ENCODE results near the gene MIPOL1. TPM values are rescaled to one million over a fixed set of nuclear protein-coding genes. Genes with fewer than 3 reads are reported as not detected.

MIPOL1 gene
- total and polyA plus RNA-seq, 2 of the 13 experiments (the other 11 are each of a cell fraction or from before 2014, with no cell fraction given): 8.6 to 34.2 TPM

- no peak for TF ChIP-seq ZBED4 (CRISPR knock-in tag; IDR thresholded peaks at IDR 0.05; ENCODE audit: borderline replicate concordance)
- TF ChIP-seq TFE3 (CRISPR knock-in tag; IDR thresholded peaks at IDR 0.05): peak; percentile 31; the same call in 1 of the 2 replicates
- TF ChIP-seq ZNF205 (CRISPR knock-in tag; IDR thresholded peaks at IDR 0.05): no peak; the same call in 1 of the 2 replicates
- no peak for TF ChIP-seq ZNF547 (CRISPR knock-in tag; IDR thresholded peaks at IDR 0.05)
- no peak for TF ChIP-seq ZNF687 (CRISPR knock-in tag; IDR thresholded peaks at IDR 0.05)
- TF ChIP-seq NR2F6 (IDR thresholded peaks at IDR 0.05): peak; percentile 52; the same call in 1 of the 2 replicates
- TF ChIP-seq NR2F6 (CRISPR knock-in tag; IDR thresholded peaks at IDR 0.05): 0 out of 2 replicates have a peak, but pooled peaks have one; percentile 23
- no peak for TF ChIP-seq PRDM10 (CRISPR knock-in tag; IDR thresholded peaks at IDR 0.05; ENCODE audit: low read depth)
- TF ChIP-seq ZBTB44 (CRISPR knock-in tag; IDR thresholded peaks at IDR 0.05): no peak
- peak; percentile 34; the same call in 1 of the 2 replicates for TF ChIP-seq MED1 (CRISPR knock-in tag; IDR thresholded peaks at IDR 0.05)
- peak; percentile 53 for TF ChIP-seq HNF4A (CRISPR knock-in tag; IDR thresholded peaks at IDR 0.05)
Observed at GRCh38 chr14:37329189-37330001, 131.7 kb downstream of the MIPOL1 start (continued).
